ENCODE data around the gene MMP11. TPM values are rescaled to one million over a fixed set of nuclear protein-coding genes. Genes with fewer than 3 reads are reported as not detected.

MMP11 gene
- polyA plus RNA-seq, 1 of the 3 experiments (the other 2 are of a cell fraction), result 64.4 TPM

- H3K9me3 ChIP-seq, result no peaks in the 10 kb centered on the region
- no peak overlapping the region for H3K27ac ChIP-seq (ENCODE audit: low read depth in 2 of 2, low read length in 1 of 2)
- no peaks in the 10 kb centered on the region for H3K9me2 ChIP-seq
- no peak for TF ChIP-seq EZH2phosphoT487 (IDR thresholded peaks at IDR 0.05; ENCODE audit: borderline replicate concordance, low read depth)
- TF ChIP-seq RFX5 (IDR thresholded peaks at IDR 0.05; ENCODE audit: low read length), result no peak
- no peak for TF ChIP-seq GABPA (IDR thresholded peaks at IDR 0.05; ENCODE audit: low read depth)
- TF ChIP-seq RAD21 (IDR thresholded peaks at IDR 0.05; ENCODE audit: low read length), result no peak
- TF ChIP-seq REST (IDR thresholded peaks at IDR 0.05; ENCODE audit: low read depth, low read length), result no peak
- TF ChIP-seq SMC3 (IDR thresholded peaks at IDR 0.05; ENCODE audit: low read depth, low read length), result no peak
- TF ChIP-seq FOSL2 (IDR thresholded peaks at IDR 0.05; ENCODE audit: borderline replicate concordance, low read depth), result no peak
- no peak for TF ChIP-seq RCOR1 (IDR thresholded peaks at IDR 0.05; ENCODE audit: low read length)
- no peak for TF ChIP-seq GATA2 (CRISPR knock-in tag; IDR thresholded peaks at IDR 0.05)
- TF ChIP-seq, protein P1, sequence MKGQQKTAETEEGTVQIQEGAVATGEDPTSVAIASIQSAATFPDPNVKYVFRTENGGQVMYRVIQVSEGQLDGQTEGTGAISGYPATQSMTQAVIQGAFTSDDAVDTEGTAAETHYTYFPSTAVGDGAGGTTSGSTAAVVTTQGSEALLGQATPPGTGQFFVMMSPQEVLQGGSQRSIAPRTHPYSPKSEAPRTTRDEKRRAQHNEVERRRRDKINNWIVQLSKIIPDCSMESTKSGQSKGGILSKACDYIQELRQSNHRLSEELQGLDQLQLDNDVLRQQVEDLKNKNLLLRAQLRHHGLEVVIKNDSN (IDR thresholded peaks at IDR 0.05; ENCODE audit: borderline replicate concordance, low read depth), result no peak
- no peak for TF ChIP-seq EP300 (IDR thresholded peaks at IDR 0.05; ENCODE audit: borderline replicate concordance in 1 of 2, low read depth in 1 of 2, low read length in 1 of 2)
- TF ChIP-seq ELF1 (IDR thresholded peaks at IDR 0.05), result no peak
- TF ChIP-seq MEF2A (IDR thresholded peaks at IDR 0.05; ENCODE audit: borderline replicate concordance, low read depth), result no peak
- no peak for TF ChIP-seq TCF12 (IDR thresholded peaks at IDR 0.05)
- TF ChIP-seq, protein P2, sequence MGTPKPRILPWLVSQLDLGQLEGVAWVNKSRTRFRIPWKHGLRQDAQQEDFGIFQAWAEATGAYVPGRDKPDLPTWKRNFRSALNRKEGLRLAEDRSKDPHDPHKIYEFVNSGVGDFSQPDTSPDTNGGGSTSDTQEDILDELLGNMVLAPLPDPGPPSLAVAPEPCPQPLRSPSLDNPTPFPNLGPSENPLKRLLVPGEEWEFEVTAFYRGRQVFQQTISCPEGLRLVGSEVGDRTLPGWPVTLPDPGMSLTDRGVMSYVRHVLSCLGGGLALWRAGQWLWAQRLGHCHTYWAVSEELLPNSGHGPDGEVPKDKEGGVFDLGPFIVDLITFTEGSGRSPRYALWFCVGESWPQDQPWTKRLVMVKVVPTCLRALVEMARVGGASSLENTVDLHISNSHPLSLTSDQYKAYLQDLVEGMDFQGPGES (IDR thresholded peaks at IDR 0.05; ENCODE audit: low read depth, low read length), result no peak
- no peak for TF ChIP-seq TAF1 (IDR thresholded peaks at IDR 0.05; ENCODE audit: borderline replicate concordance, low read depth, low read length)
- no peak for TF ChIP-seq YY1 (IDR thresholded peaks at IDR 0.05; ENCODE audit: low read depth)
- peaks cover 4 to 34% of the 10 kb centered on the region in 2 experiments; a peak in 2 of 4 replicates for H3K4me1 ChIP-seq (ENCODE audit: control insufficient read depth in 1 of 2, insufficient read depth in 2 of 2, low read depth in 1 of 2, low read length in 1 of 2)
- H3K4me3 ChIP-seq (ENCODE audit: low read depth in 2 of 2, low read length in 1 of 2), result no peak overlapping the region
- no peaks in the 10 kb centered on the region for H3K79me2 ChIP-seq (ENCODE audit: insufficient read depth)
- CTCF ChIA-PET, result interaction anchor here (0.9 to 14.9 kb wide), 4 partner anchors 15 to 83 kb away, joined by 4 to 277 read pairs (median 12); partner anchors contain the start of gene SLC2A11
- WGBS (ENCODE audit: low lambda C conversion rate), result 92% methylated on average over 11 of the region's 12 CpGs
- H3K4me2 ChIP-seq, result peak overlapping the region; percentile 86; the same call in 1 of the 2 replicates
- no peaks in the 10 kb centered on the region for H4K20me1 ChIP-seq (ENCODE audit: insufficient read depth)
- H3F3A ChIP-seq (replicated peaks; ENCODE audit: insufficient read depth), result peaks cover 16% of the 10 kb centered on the region
- no peak for DNase-seq
- no peaks in the 10 kb centered on the region for H3K27me3 ChIP-seq (ENCODE audit: insufficient read depth)
- H3K36me3 ChIP-seq (replicated peaks in 1 of 2; ENCODE audit: control insufficient read depth in 1 of 2, insufficient read depth in 2 of 2, low read length in 1 of 2), result no peaks in the 10 kb centered on the region
- no peak overlapping the region for H2AFZ ChIP-seq (ENCODE audit: low read depth)
- POLR2A ChIA-PET, result interaction anchor here (0.9 to 1.6 kb wide), 4 partner anchors 12 to 76 kb away, joined by 3 to 4 read pairs (median 4); partner anchors contain the start of gene SMARCB1
- no peak overlapping the region for H3K9ac ChIP-seq
These were observed 1.7 kb downstream of the MMP11 start for GRCh38 chr22:23774114-23774921.

Data from SK-N-SH (cell line).